ACC112 (cell line): ENCODE results near the gene SCAMP4.
"Not testable (repeated sequence)": the region's sequence is repeated elsewhere in the genome, so short reads cannot be mapped to it uniquely, and the experiment has no call there.

ENCODE experiments used
- H2AFZ ChIP-seq: fragments of 200-600 bp; sonication (generic); one replicate; pipeline ENCODE4 v1.6.0; 2017; ENCODE audit warnings: antibody characterized with exemption, low read length; ENCODE audit not compliant: unreplicated experiment
- H3K27ac ChIP-seq: fragments of 200-600 bp; sonication (generic); 2 replicates; pipeline ENCODE4 v1.5.1; 2014; ENCODE audit warnings: low read depth, mild to moderate bottlenecking, antibody characterized with exemption, low read length, moderate library complexity
- H3K27me3 ChIP-seq: fragments of 200-600 bp; sonication (generic); 2 replicates; pipeline ENCODE4 v1.6.1; 2014; ENCODE audit warnings: mild to moderate bottlenecking, antibody characterized with exemption, low read length, moderate library complexity, mixed read lengths; ENCODE audit not compliant: insufficient read depth
- H3K36me3 ChIP-seq: fragments of 200-600 bp; sonication (generic); 2 replicates; pipeline ENCODE4 v1.6.1; 2016; ENCODE audit warnings: mild to moderate bottlenecking, antibody characterized with exemption, low read length, moderate library complexity, mixed read lengths; ENCODE audit not compliant: insufficient read depth
- H3K4me1 ChIP-seq: fragments of 200-600 bp; sonication (generic); one replicate; pipeline ENCODE4 v1.6.1; 2016; ENCODE audit warnings: low read length, mixed read lengths; ENCODE audit not compliant: insufficient read depth, unreplicated experiment, control insufficient read depth
- H3K4me3 ChIP-seq: fragments of 200-600 bp; sonication (generic); 2 replicates; pipeline ENCODE4 v1.5.1; 2014; ENCODE audit warnings: mild to moderate bottlenecking, low read depth, low read length
- H3K79me2 ChIP-seq: fragments of 200-600 bp; sonication (generic); one replicate; pipeline ENCODE4 v1.6.0; 2016; ENCODE audit warnings: low read length; ENCODE audit not compliant: control insufficient read depth, unreplicated experiment, insufficient read depth

Gene SCAMP4

GRCh38 chr19:1876496-1877279 is 28.5 kb upstream of the SCAMP4 start:
- not testable (repeated sequence) for H2AFZ ChIP-seq, H3K4me1 ChIP-seq, H3K27me3 ChIP-seq, H3K36me3 ChIP-seq
- Histone ChIP-seq H3K79me2 (peaks cover 43% of the 10 kb centered on the region), H3K4me3 (peak overlapping the region; percentile 94), H3K27ac (0 out of 2 replicates have a peak overlapping the region, but pooled peaks have one; percentile 31)

DNA sequence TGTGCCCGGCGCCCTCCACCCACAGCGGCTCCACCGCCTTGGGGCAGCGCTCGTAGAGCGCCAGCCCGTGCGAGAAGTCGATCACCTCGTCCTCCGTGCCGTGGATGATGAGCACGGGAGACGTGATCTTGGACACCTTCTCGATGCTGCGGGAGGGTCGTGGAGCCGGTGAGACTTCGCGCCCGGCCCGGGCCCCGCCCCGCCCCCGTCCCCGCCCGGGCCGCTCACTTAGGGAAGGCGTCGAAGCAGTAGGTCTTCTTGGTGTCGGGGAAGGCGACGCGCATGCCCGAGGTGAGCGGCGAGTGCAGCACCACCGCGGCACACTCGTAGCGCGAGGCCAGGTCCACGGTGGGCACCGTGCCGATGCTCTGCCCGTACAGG is 27.9 kb upstream of the SCAMP4 start:
- not testable (repeated sequence) for H2AFZ ChIP-seq, H3K36me3 ChIP-seq, H3K27me3 ChIP-seq, H3K4me1 ChIP-seq, H3K4me3 ChIP-seq, H3K27ac ChIP-seq
- peaks cover 47% of the 10 kb centered on the region for H3K79me2 ChIP-seq

GRCh38 chr19:1878583-1878982 is 26.6 kb upstream of the SCAMP4 start:
- H3K27ac ChIP-seq, H3K36me3 ChIP-seq, H3K4me1 ChIP-seq, H3K27me3 ChIP-seq, H3K4me3 ChIP-seq, H2AFZ ChIP-seq: not testable (repeated sequence)
- H3K79me2 ChIP-seq = peaks cover 47% of the 10 kb centered on the region

DNA sequence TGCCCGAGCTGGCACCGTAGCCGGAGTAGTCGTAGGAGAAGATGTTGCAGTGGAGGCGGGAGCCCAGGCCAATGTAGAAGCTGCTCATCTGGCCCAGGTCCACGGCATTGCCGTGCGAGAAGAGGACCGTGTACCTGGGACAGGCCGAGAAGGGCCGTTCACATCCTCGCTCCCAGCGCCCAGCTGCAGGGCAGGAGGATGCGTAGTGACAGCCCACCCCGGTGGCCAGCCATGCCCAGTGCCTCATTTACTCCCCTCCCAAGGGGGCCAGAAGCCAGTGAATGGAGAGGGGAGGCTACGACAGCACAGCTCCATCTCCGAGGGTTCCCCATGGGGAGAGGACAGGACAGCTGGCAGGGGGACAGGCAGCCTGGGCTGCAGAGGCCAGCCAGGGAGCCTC is 25.2 kb upstream of the SCAMP4 start:
- H3K27me3 ChIP-seq, H3K4me1 ChIP-seq, H3K4me3 ChIP-seq, H2AFZ ChIP-seq, H3K27ac ChIP-seq, H3K36me3 ChIP-seq: not testable (repeated sequence)
- H3K79me2 ChIP-seq = peaks cover 48% of the 10 kb centered on the region

GRCh38 chr19:1880611-1881392 is 24.4 kb upstream of the SCAMP4 start:
- Histone ChIP-seq H3K27me3 (no peaks in the 10 kb centered on the region), H2AFZ (no peak overlapping the region), H3K36me3 (no peaks in the 10 kb centered on the region), H3K27ac (no peak overlapping the region), H3K4me3 (no peak overlapping the region), H3K79me2 (peaks cover 40% of the 10 kb centered on the region), H3K4me1 (peaks cover 7% of the 10 kb centered on the region)

DNA sequence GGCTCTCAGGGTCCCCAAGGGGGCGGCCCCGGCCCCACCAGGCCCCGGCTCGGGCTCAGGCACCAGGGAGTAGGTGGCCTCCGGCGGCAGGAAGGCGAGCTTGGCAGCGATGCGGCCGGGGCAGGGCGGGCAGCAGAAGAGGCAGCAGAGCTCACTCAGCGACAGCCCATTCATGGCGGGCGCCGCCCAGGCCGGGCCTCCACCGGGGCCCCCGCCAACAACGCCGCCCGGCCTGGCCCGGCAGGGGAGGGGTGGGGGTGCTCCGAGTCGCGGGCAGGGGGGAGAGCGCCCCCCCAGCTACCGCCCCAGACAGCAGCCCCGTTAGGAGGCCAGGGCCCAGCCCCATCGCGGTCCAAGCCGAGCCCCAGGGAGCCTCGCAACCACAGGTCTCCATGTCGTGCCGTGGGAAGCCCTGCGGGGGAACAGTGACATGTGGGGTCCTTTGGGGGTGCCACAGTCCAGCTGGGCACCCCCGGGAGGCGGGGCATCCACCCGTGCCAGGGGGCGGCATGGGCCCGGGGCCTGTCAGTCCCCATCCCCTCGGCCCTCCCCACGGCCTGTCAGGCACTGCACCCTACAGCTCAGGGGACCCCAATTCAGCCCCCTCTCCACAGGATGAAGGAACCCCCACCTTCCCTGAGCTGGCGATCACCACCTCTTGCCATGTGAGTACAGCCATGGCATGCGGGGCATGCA is 23.7 kb upstream of the SCAMP4 start:
- H3K79me2 ChIP-seq = peaks cover 40% of the 10 kb centered on the region
- H3K36me3 ChIP-seq, H2AFZ ChIP-seq, H3K4me1 ChIP-seq, H3K4me3 ChIP-seq, H3K27me3 ChIP-seq, H3K27ac ChIP-seq: not testable (repeated sequence)

GRCh38 chr19:1882089-1882785 is 23.0 kb upstream of the SCAMP4 start:
- peaks cover 7% of the 10 kb centered on the region for H3K4me1 ChIP-seq
- no peaks in the 10 kb centered on the region for H3K36me3 ChIP-seq

GRCh38 chr19:1882786-1883692 is 22.2 kb upstream of the SCAMP4 start:
- Histone ChIP-seq H3K36me3 (no peaks in the 10 kb centered on the region), H3K4me3 (peak overlapping the region; percentile 97), H3K27ac (no peak overlapping the region), H3K79me2 (peaks cover 40% of the 10 kb centered on the region), H3K27me3 (no peaks in the 10 kb centered on the region), H3K4me1 (peaks cover 7% of the 10 kb centered on the region), H2AFZ (no peak overlapping the region)

More at GRCh38 chr19:1882089-1882785, 23.0 kb upstream of the SCAMP4 start:
- H2AFZ ChIP-seq = no peak overlapping the region
- no peaks in the 10 kb centered on the region for H3K27me3 ChIP-seq
- H3K27ac ChIP-seq = no peak overlapping the region
- peaks cover 40% of the 10 kb centered on the region for H3K79me2 ChIP-seq
- no peak overlapping the region for H3K4me3 ChIP-seq

- no peak overlapping the region for H3K27ac ChIP-seq
- no peaks in the 10 kb centered on the region for H3K27me3 ChIP-seq
- peaks cover 7% of the 10 kb centered on the region for H3K4me1 ChIP-seq
- H3K79me2 ChIP-seq = peaks cover 40% of the 10 kb centered on the region
- no peaks in the 10 kb centered on the region for H3K36me3 ChIP-seq
- no peak overlapping the region for H2AFZ ChIP-seq
- peak overlapping the region; percentile 97 for H3K4me3 ChIP-seq
Measured at GRCh38 chr19:1883784-1884183, 21.4 kb upstream of the SCAMP4 start.
